ENCODE data around the gene EIF3B. TPM values are rescaled to one million over a fixed set of nuclear protein-coding genes. Genes with fewer than 3 reads are reported as not detected.

The EIF3B gene
- total and polyA plus RNA-seq, 9 of the 15 experiments (the other 6 are each of a cell fraction or from before 2014, with no cell fraction given) = 25.9 to 494 (median 357) TPM

- no peak for TF ChIP-seq FOXO4 (CRISPR knock-in tag; IDR thresholded peaks at IDR 0.05)
Observed at GRCh38 chr7:2402687-2403013, 48.0 kb downstream of the EIF3B start (continued).

DNA sequence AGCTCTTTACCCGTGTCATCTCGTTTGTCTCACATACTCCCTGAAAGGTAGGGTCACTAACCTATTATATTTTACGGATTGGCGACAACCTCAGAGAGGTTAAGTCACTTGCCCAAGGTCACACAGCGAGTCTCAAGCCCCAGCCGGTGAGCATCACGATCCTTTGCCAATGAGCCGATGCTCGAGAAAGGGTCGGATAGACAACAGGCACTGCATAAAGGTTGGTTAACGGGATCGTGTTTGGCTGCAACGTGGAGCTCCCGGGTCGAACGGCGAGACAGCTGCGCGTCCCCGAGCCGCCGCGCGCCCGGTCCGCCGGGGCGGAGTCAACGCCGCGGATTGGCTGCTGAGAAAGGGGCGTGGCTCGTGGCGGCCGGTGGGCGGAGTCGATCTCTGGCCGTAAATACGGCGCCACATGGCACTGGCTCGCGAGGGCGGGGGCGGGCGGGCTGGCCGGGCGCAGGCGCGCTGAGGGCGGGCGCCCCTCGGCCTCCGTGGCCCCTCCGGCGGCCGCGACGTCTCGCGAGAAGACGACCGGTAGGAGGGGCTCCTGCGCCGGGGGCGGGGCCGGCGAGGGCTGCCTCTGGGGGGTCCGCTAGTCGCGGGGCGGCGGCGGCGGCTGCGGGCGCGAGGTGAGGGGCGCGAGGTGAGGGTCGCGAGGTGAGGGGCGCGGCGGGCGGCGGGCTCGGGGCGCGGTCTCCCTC lies 48.5 kb downstream of the EIF3B start, which contains the start of gene CHST12:
Gene CHST12, plus strand, starts transcription at position 598 of the 704 bp plus-strand sequence. CDS start 29,029 bp downstream, outside the sequence.
- peak; percentile 80 for FAIRE-seq
- Histone ChIP-seq H3K9me3 (replicated peaks; ENCODE audit: control insufficient read depth, insufficient read depth, low read depth, low read length) (no peaks in the 10 kb centered on the region), H3K27ac (ENCODE audit: extremely low read depth, low read depth, low read length) (peak within 1 kb of the TSS; percentile 74), H3K79me2 (ENCODE audit: control insufficient read depth, insufficient read depth, low read length) (peaks cover 36% of the 10 kb centered on the region), H3K4me2 (ENCODE audit: insufficient read depth, low read length) (peak within 1 kb of the TSS; percentile 96), H4K20me1 (replicated peaks; ENCODE audit: control insufficient read depth, insufficient read depth, low read length) (no peaks in the 10 kb centered on the region), H3K4me3 (peak within 1 kb of the TSS; percentile 80), H3K27me3 (ENCODE audit: control insufficient read depth in 2 of 2, insufficient read depth in 2 of 2, low read length in 2 of 2) (no peaks in the 10 kb centered on the region), H3K36me3 (ENCODE audit: control insufficient read depth, insufficient read depth, low read length) (no peaks in the 10 kb centered on the region; the same call in 2 of the 3 replicates), H2AFZ (ENCODE audit: low read depth, low read length) (peak within 1 kb of the TSS; percentile 89), H3K9me1 (ENCODE audit: control insufficient read depth, insufficient read depth, low read length) (no peaks in the 10 kb centered on the region), H3K4me1 (replicated peaks in 1 of 2; ENCODE audit: control insufficient read depth in 2 of 2, insufficient read depth in 2 of 2, low read length in 2 of 2) (peaks cover 53 to 55% of the 10 kb centered on the region in 2 experiments), H3K9ac (ENCODE audit: insufficient read depth in 1 of 2, low read depth in 2 of 2, low read length in 2 of 2) (peak within 1 kb of the TSS; percentile 65 to 94)
- intact Hi-C loops (cut with micrococcal nuclease) = loop anchor here (5.0 kb wide), 1 partner anchor 381 kb away; no protein-coding TSS in a partner anchor
- under 1% methylated on average over 40 of the region's 89 CpGs for WGBS (ENCODE audit: insufficient coverage, low coverage, missing lambda C conversion rate)
- ATAC-seq = peak; percentile 61
- POLR2A ChIA-PET = interaction anchor here (0.6 to 1.6 kb wide), 9 partner anchors 10 to 266 kb away, joined by 3 to 6 read pairs (median 3); no protein-coding TSS in a partner anchor
- DNase-seq (ENCODE audit: extremely low read depth in 1 of 4, low spot score in 3 of 4) = peak; percentile 97 to 99 (median 99)
- no TSS peak for BruUV-seq (replicated peaks)
- in situ Hi-C loops (cut with MboI) = no loop called here
- CTCF ChIA-PET (ENCODE audit: low intra/inter-chr PET ratio) = no interaction called here
- peak; percentile 97 for TF ChIP-seq ADNP (tag; IDR thresholded peaks at IDR 0.05)
- TF ChIP-seq ESRRA (IDR thresholded peaks at IDR 0.05; ENCODE audit: borderline replicate concordance, low read depth) = peak; percentile 57; the same call in 1 of the 2 replicates
- TF ChIP-seq DACH1 (IDR thresholded peaks at IDR 0.05; ENCODE audit: partially characterized antibody) = peak; percentile 66
- TF ChIP-seq YBX1 (IDR thresholded peaks at IDR 0.05) = no peak
- no peak for TF ChIP-seq RREB1 (CRISPR knock-in tag; IDR thresholded peaks at IDR 0.05)
- TF ChIP-seq ZFP30 (CRISPR knock-in tag; IDR thresholded peaks at IDR 0.05; ENCODE audit: borderline replicate concordance) = no peak
- peak; percentile 99 for TF ChIP-seq SMARCA5 (IDR thresholded peaks at IDR 0.05)
- TF ChIP-seq, protein P1, sequence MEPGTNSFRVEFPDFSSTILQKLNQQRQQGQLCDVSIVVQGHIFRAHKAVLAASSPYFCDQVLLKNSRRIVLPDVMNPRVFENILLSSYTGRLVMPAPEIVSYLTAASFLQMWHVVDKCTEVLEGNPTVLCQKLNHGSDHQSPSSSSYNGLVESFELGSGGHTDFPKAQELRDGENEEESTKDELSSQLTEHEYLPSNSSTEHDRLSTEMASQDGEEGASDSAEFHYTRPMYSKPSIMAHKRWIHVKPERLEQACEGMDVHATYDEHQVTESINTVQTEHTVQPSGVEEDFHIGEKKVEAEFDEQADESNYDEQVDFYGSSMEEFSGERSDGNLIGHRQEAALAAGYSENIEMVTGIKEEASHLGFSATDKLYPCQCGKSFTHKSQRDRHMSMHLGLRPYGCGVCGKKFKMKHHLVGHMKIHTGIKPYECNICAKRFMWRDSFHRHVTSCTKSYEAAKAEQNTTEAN (CRISPR knock-in tag; IDR thresholded peaks at IDR 0.05) = no peak

Measured in K562 (cell line).